Tibial artery (tissue), 4 donors: ENCODE data around the gene F10.
"Not testable (repeated sequence)": the region's sequence is repeated elsewhere in the genome, so short reads cannot be mapped to it uniquely, and the experiment has no call there.

Experiments used
- DNase-seq, 2 donors: peaks; one replicate each; pipeline ENCODE4 v3.0.0-alpha.2; 2019
- H3K27ac ChIP-seq, 2 donors: fragments of 200-600 bp; sonication (generic) in 1 of 2; 1 replicate in 1 of 2; 2 replicates in 1 of 2; pipeline ENCODE4 v1.5.1; 2018 to 2019; ENCODE audit warnings: mild to moderate bottlenecking in 1 of 2
- H3K27me3 ChIP-seq, 2 donors: fragments of 200-600 bp; sonication (generic) in 1 of 2; one replicate each; pipeline versions ENCODE4 v1.5.1 to v1.6.0; 2016 to 2019
- H3K36me3 ChIP-seq, 3 donors: fragments of 200-600 bp; sonication (generic) in 2 of 3; one replicate each; pipeline ENCODE4 v1.5.1; 2016 to 2019; ENCODE audit warnings: mild to moderate bottlenecking in 2 of 3
- H3K4me1 ChIP-seq, 4 donors: fragments of 200-600 bp; sonication (generic) in 2 of 4; 1 replicate in 3 of 4; 2 replicates in 1 of 4; pipeline ENCODE4 v1.5.1; 2016 to 2019
- H3K4me3 ChIP-seq, 2 donors: fragments of 200-600 bp; sonication (generic) in 1 of 2; 1 replicate in 1 of 2; 2 replicates in 1 of 2; pipeline ENCODE4 v1.5.1; 2018 to 2019; ENCODE audit warnings: mild to moderate bottlenecking in 2 of 2
- H3K9me3 ChIP-seq, 3 donors: fragments of 200-600 bp; sonication (generic) in 1 of 3; one replicate each; pipeline ENCODE4 v1.5.1; 2016 to 2019
- intact Hi-C: fragments of 100-400 bp; cut with DNase I; formaldehyde crosslinking; loops from one replicate; pipeline ENCODE4 v1.15.0; 2023; ENCODE audit warnings: low total_unique reads
- TF ChIP-seq, protein P1 (sequence below), 2 experiments: fragments of 200-600 bp in 1 of 2; fragments of 450-650 bp in 1 of 2; IDR thresholded peaks; one replicate each; pipeline ENCODE4 v1.5.1; 2017 to 2019; ENCODE audit warnings: antibody characterized with exemption in 2 of 2, mild to moderate bottlenecking in 1 of 2, moderate library complexity in 1 of 2

Gene F10

DNA sequence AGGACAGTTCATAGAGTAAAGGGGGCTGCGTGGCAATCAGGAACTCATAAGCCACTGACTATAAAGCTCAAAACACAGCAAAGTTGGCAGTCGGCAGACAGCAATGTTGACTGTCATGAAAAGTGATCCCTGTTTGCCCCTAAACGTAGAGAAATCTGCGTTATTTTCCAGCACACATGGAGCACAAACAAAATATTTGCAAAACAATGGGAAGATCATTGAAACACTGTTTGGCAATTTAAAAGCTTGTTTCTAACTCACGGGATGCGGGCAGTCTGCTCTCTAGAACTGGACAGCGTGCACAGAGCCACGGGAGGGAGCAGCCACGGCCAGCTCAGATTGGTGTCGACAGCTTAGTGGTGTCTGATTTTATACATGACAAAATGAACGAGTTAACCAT is 23.5 kb upstream of the F10 start:
- TF ChIP-seq, protein P1, sequence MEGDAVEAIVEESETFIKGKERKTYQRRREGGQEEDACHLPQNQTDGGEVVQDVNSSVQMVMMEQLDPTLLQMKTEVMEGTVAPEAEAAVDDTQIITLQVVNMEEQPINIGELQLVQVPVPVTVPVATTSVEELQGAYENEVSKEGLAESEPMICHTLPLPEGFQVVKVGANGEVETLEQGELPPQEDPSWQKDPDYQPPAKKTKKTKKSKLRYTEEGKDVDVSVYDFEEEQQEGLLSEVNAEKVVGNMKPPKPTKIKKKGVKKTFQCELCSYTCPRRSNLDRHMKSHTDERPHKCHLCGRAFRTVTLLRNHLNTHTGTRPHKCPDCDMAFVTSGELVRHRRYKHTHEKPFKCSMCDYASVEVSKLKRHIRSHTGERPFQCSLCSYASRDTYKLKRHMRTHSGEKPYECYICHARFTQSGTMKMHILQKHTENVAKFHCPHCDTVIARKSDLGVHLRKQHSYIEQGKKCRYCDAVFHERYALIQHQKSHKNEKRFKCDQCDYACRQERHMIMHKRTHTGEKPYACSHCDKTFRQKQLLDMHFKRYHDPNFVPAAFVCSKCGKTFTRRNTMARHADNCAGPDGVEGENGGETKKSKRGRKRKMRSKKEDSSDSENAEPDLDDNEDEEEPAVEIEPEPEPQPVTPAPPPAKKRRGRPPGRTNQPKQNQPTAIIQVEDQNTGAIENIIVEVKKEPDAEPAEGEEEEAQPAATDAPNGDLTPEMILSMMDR (IDR thresholded peaks at IDR 0.05) = no peak
- H3K9me3 ChIP-seq = no peaks in the 10 kb centered on the region
- DNase-seq = no peak
- H3K27ac ChIP-seq = no peak overlapping the region
- no peaks in the 10 kb centered on the region for H3K4me1 ChIP-seq
- H3K27me3 ChIP-seq = peaks cover 0 to 16% of the 10 kb centered on the region in 2 donors
- intact Hi-C loops = no loop called here
- peaks cover 0 to 36% (median 3%) of the 10 kb centered on the region in 3 donors for H3K36me3 ChIP-seq
- no peak overlapping the region for H3K4me3 ChIP-seq

DNA sequence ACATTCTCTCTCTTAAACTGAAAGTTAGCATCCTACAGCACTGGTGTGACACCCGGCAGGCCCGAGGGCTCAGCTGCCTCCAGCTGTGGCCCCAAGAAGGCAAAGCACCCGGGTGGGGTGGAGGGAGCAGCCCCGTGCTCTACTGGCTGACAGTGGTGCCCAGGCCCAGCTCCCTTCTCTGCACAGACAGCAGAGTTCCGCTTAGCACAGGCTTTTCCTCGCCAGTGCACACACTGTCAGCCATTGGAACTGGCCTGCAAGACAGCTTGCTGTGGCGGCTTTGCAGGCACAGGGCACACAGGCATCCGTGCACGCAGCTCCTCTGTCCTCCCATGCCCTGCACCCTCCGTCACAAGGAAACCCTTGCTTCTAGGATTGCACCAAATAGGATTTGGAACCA is 20.3 kb upstream of the F10 start:
- H3K27ac ChIP-seq, DNase-seq, H3K4me3 ChIP-seq, H3K36me3 ChIP-seq, intact Hi-C loops, H3K9me3 ChIP-seq, H3K4me1 ChIP-seq: not testable (repeated sequence)
- H3K27me3 ChIP-seq = peaks cover 0 to 21% of the 10 kb centered on the region in 2 donors

DNA sequence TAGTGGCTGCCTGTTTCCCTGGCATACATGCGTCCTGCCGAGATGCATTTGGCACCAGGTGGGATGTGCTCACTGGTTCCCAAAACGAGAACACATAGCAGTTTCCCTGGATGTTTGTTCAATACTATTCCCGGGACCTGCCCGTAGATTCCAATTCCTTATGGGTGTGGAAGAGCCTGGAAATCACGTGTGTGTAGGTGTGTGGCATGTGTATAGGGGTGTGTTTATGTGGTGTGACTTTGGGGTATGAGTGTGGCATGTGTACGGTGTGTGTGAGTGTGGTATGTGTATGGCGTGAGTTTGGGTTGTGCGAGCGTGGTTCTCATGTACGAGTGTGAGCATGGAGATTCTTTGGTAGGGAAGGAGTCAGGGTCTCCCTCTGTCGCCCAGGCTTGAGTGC is 19.9 kb upstream of the F10 start:
- intact Hi-C loops = no loop called here
- Histone ChIP-seq H3K9me3 (no peaks in the 10 kb centered on the region), H3K36me3 (peaks cover 0 to 8% (median 0%) of the 10 kb centered on the region in 3 donors), H3K4me1 (no peaks in the 10 kb centered on the region), H3K27me3 (peaks cover 0 to 21% of the 10 kb centered on the region in 2 donors), H3K4me3 (no peak overlapping the region), H3K27ac (no peak overlapping the region)
- no peak for DNase-seq
- TF ChIP-seq, protein P1 (IDR thresholded peaks at IDR 0.05) = no peak

DNA sequence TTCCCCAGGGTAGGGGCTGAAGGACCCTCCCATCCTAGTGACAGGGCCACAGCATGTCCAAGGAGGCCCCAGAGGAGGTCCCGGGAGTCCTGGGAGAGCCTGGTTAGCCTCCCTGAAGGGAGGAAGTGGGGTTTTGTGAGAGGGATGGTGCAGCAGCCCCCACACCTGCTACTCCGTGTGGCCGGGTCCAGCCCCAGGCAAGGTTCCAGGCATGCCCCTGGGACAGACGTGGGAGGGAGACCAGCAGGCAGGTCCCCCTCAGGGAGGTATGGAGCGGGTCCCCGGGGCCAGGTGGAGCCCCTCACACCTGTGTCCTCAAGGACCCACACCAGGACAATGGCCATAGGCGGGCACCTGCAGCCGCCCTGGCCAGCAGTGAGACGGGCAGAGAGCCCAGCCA is 19.0 kb upstream of the F10 start:
- no peak overlapping the region for H3K27ac ChIP-seq
- intact Hi-C loops = no loop called here
- H3K36me3 ChIP-seq = peaks cover 0 to 1% (median 0%) of the 10 kb centered on the region in 3 donors
- TF ChIP-seq, protein P1 (IDR thresholded peaks at IDR 0.05) = no peak
- DNase-seq = no peak
- H3K4me1 ChIP-seq = no peaks in the 10 kb centered on the region
- peaks cover 0 to 21% of the 10 kb centered on the region in 2 donors for H3K27me3 ChIP-seq
- H3K4me3 ChIP-seq = no peak overlapping the region
- no peaks in the 10 kb centered on the region for H3K9me3 ChIP-seq

DNA sequence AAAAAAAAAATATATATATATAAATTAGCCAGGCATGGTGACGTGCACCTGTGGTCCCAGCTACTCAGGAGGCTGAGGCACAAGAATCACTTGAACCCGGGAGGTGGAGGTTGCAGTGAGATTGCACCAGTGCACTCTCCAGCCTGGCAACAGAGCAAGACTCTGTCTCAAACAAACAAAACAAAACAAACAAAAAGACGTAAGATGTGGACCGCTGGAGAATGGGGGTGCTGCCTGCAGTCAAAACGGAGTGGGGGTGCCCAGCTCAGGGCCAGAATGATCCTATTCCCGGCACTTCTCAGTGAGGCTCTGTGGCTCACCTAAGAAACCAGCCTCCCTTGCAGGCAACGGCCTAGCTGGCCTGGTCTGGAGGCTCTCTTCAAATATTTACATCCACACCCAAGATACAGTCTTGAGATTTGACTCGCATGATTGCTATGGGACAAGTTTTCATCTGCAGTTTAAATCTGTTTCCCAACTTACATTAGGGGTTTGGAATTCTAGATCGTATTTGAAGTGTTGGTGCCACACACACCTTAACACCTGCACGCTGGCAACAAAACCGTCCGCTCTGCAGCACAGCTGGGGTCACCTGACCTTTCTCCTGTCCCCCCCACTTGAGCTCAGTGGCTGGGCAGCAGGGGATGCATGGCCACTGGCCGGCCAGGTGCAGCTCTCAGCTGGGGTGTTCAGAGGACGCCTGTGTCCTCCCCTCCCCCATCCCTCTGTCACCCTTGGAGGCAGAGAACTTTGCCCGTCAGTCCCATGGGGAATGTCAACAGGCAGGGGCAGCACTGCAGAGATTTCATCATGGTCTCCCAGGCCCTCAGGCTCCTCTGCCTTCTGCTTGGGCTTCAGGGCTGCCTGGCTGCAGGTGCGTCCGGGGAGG is 17.3 kb upstream of the F10 start, which contains the start of gene F7:
TSS of gene F7 (plus strand) at position 760 of the 889 bp plus-strand sequence. CDS start at position 811, 51 bp downstream.
- TF ChIP-seq, protein P1 (IDR thresholded peaks at IDR 0.05) = no peak
- Histone ChIP-seq H3K36me3 (no peaks in the 10 kb centered on the region), H3K4me3 (no peak within 1 kb of the TSS), H3K9me3 (no peaks in the 10 kb centered on the region), H3K4me1 (peaks cover 0 to 10% (median 8%) of the 10 kb centered on the region in 4 donors), H3K27me3 (peaks cover 0 to 34% of the 10 kb centered on the region in 2 donors), H3K27ac (no peak within 1 kb of the TSS)
- DNase-seq = no peak
- intact Hi-C loops = no loop called here

DNA sequence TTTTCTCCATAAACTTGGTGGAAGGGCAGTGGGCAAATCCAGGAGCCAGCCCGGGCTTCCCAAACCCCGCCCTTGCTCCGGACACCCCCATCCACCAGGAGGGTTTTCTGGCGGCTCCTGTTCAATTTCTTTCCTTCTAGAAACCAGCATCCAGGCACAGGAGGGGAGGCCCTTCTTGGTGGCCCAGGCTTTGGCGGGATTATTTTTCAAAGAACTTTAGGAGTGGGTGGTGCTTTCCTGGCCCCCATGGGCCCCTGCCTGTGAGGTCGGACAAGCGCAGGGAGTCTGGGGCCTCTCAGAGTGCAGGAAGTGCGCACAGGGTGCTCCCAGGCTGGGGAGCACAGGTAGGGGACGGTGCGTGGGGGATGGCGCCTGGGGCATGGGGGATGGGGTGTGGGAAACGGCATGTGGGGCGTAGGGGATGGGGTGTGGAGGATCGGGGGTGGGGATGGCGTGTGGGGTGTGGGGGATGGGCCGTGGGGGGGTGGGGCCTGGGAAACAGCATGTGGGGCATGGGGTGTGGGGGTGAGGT is 16.6 kb upstream of the F10 start:
- Histone ChIP-seq H3K9me3 (no peaks in the 10 kb centered on the region), H3K4me1 (peaks cover 0 to 17% (median 13%) of the 10 kb centered on the region in 4 donors), H3K27me3 (peaks cover 0 to 41% of the 10 kb centered on the region in 2 donors), H3K4me3 (no peak overlapping the region), H3K36me3 (no peaks in the 10 kb centered on the region), H3K27ac (no peak overlapping the region)
- intact Hi-C loops = no loop called here
- DNase-seq = no peak
- TF ChIP-seq, protein P1 (IDR thresholded peaks at IDR 0.05) = no peak
